ENCODE measurements around the gene SLC35F6. TPM values are rescaled to one million over a fixed set of nuclear protein-coding genes. Genes with fewer than 3 reads are reported as not detected.

Gene SLC35F6
- total and polyA plus RNA-seq, 2 donors (not counting 3 experiments of a cell fraction or from before 2014, with no cell fraction given) = 34.6 to 39.8 TPM

- Histone ChIP-seq H3K9me1 (replicated peaks; ENCODE audit: control insufficient read depth, extremely low read depth, insufficient read depth, low read length) (no peaks in the 10 kb centered on the region), H3K9me3 (replicated peaks; ENCODE audit: control insufficient read depth, insufficient read depth, low read length) (no peaks in the 10 kb centered on the region), H3K27me3 (ENCODE audit: control insufficient read depth in 2 of 2, insufficient read depth in 2 of 2, low read length in 2 of 2) (no peaks in the 10 kb centered on the region), H3K4me2 (ENCODE audit: insufficient read depth, low read length) (peak overlapping the region; percentile 80), H3K9ac (replicated peaks; ENCODE audit: extremely low read depth, insufficient read depth, low read length) (peak overlapping the region; percentile 92), H3K4me3 (replicated peaks in 1 of 3; ENCODE audit: insufficient read depth in 1 of 3, low read depth in 1 of 3, low read length in 3 of 3) (peak overlapping the region; percentile 82 to 90 (median 84)), H3K4me1 (ENCODE audit: control insufficient read depth, extremely low read depth, insufficient read depth, low read length) (peaks cover 9% of the 10 kb centered on the region), H4K20me1 (replicated peaks; ENCODE audit: control insufficient read depth, extremely low read depth, insufficient read depth, low read length) (no peaks in the 10 kb centered on the region), H2AFZ (ENCODE audit: low read depth, low read length) (peak overlapping the region; percentile 86), H3K27ac (ENCODE audit: insufficient read depth, low read depth, low read length) (peak overlapping the region; percentile 73), H3K79me2 (ENCODE audit: control insufficient read depth, insufficient read depth, low read length) (peaks cover 50% of the 10 kb centered on the region), H3K36me3 (ENCODE audit: control insufficient read depth in 2 of 2, extremely low read depth in 1 of 2, insufficient read depth in 2 of 2, low read length in 2 of 2) (peaks cover 0 to 2% of the 10 kb centered on the region in 2 experiments)
- dilution Hi-C loops (cut with MboI; ENCODE audit: extremely low pct_ligation_motif_present, low sequenced_read_pairs) = no loop called here
- CTCF ChIA-PET = interaction anchor here (0.7 to 1.2 kb wide), 3 partner anchors 12 to 21 kb away, joined by 3 to 5 read pairs (median 3); partner anchors contain the start of gene CENPA
- no peak for DNase-seq (ENCODE audit: low read depth, low spot score)
- TF ChIP-seq GATA2 (IDR thresholded peaks at IDR 0.05; ENCODE audit: insufficient read depth, insufficient read length, low read depth, low read length) = no peak
- TF ChIP-seq CTCF (IDR thresholded peaks at IDR 0.05; ENCODE audit: extremely low read depth in 1 of 2, insufficient read depth in 1 of 2, low read depth in 1 of 2, low read length in 2 of 2) = no peak
- TF ChIP-seq MYC (IDR thresholded peaks at IDR 0.05; ENCODE audit: low read depth, low read length) = no peak
- no peak for TF ChIP-seq EZH2 (IDR thresholded peaks at IDR 0.05; ENCODE audit: borderline replicate concordance, low read depth, low read length, severe bottlenecking)
- TF ChIP-seq MAX (IDR thresholded peaks at IDR 0.05; ENCODE audit: insufficient read depth, insufficient read length) = no peak
- no TSS peak for BruUV-seq (replicated peaks)
- POLR2A ChIA-PET = no interaction called here
- intact Hi-C loops (cut with micrococcal nuclease) = loop anchor here (1.0 kb wide), 1 partner anchor 20 kb away; no protein-coding TSS in a partner anchor
- FAIRE-seq = peak; percentile 68
Measured at GRCh38 chr2:26764906-26765305, 822 bp downstream of the SLC35F6 start.

All from endothelial cell of umbilical vein (primary cell).